ENCODE data around the gene KLK1. TPM values are rescaled to one million over a fixed set of nuclear protein-coding genes. Genes with fewer than 3 reads are reported as not detected.

Gene KLK1
- polyA plus RNA-seq, 2 of the 4 experiments (the other 2 are of a cell fraction), result 0.30 TPM; not detected in 1

DNA sequence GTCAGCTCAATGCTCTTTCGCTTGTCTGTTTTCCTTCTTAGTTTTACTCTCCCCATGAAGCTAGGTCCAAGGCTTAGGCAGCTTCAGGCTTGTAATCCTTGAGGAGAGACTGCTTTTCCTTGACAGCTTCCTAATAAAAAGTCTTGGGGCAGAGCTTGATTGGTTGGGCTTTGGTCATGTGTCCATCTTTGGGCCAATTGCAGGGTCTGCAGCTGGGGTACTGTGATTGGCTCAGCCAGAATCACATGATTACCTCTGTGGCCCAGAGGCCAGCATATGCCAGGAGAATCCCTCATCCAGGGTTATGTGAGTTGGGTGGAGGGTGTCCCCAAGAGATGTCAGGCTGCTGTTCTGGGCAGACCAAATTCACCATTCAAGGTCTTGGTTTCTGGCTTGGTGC is 8.1 kb downstream of the KLK1 start:
- FAIRE-seq (no peak), DNase-seq (ENCODE audit: low read depth in 1 of 2, low spot score in 1 of 2) (peak in 1 of 2 experiments; percentile 50), ATAC-seq (peak in 1 of 2 experiments; percentile 11; a peak in 1 of 6 replicates)
- Histone ChIP-seq H3K9me3 (no peaks in the 10 kb centered on the region; the same call in 2 of the 3 replicates), H3K4me3 (no peak overlapping the region), H3K27ac (no peak overlapping the region), H3K4me1 (peaks cover 7% of the 10 kb centered on the region; the same call in 1 of the 3 replicates), H3K4me2 (no peak overlapping the region)
- 91% methylated on average over 1 of the region's 1 CpG for WGBS (ENCODE audit: missing lambda C conversion rate)
- TF ChIP-seq CEBPB (IDR thresholded peaks at IDR 0.05), result no peak
- peak; percentile 83 for TF ChIP-seq USF2 (IDR thresholded peaks at IDR 0.05)
- TF ChIP-seq ELK1 (IDR thresholded peaks at IDR 0.05; ENCODE audit: low read depth, low read length), result no peak
- no peak for TF ChIP-seq ESRRA (IDR thresholded peaks at IDR 0.05; ENCODE audit: borderline replicate concordance, low read length)
- no peak for TF ChIP-seq CBX2 (IDR thresholded peaks at IDR 0.05; ENCODE audit: borderline replicate concordance, low read depth)
- POLR2A ChIA-PET, result interaction anchor here (1.7 kb wide), 1 partner anchor 11 kb away, joined by 7 read pairs; no protein-coding TSS in a partner anchor
- CTCF ChIA-PET, result interaction anchor here (0.6 to 4.1 kb wide), 7 partner anchors 19 to 865 kb away, joined by 3 to 25 read pairs (median 3); no protein-coding TSS in a partner anchor

DNA sequence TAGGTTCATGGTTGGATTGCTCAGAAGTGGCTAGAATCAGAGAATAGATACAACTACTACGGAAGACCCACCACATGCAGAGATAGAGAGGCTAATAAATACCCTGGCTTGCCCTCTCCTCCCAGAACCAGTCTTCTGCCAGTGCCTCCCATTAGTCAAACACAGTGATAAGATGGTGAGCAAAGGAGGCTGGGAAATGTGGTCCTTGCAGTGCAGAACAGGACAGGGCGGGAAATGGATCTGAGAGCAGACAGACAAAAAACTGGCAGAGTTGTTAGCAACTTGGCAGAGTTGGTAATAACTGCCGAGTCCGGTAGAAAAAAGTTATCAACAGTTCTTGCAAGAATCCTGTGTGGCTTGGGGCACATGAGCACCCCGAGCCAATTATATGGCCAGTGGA is 8.7 kb downstream of the KLK1 start:
- ChIA-PET CTCF (interaction anchor here (0.6 to 4.1 kb wide), 5 partner anchors 20 to 650 kb away, joined by 3 to 25 read pairs (median 4); no protein-coding TSS in a partner anchor), POLR2A (interaction anchor here (1.7 kb wide), 1 partner anchor 10 kb away, joined by 7 read pairs; no protein-coding TSS in a partner anchor)
- Histone ChIP-seq H3K4me1 (peaks cover 7% of the 10 kb centered on the region; the same call in 1 of the 3 replicates), H3K9me3 (no peaks in the 10 kb centered on the region; the same call in 2 of the 3 replicates), H3K4me2 (no peak overlapping the region), H3K4me3 (no peak overlapping the region), H3K27ac (no peak overlapping the region)
- no peak for ATAC-seq
- TF ChIP-seq CHD2 (IDR thresholded peaks at IDR 0.05; ENCODE audit: low read length, partially characterized antibody), result no peak
- TF ChIP-seq, protein P1, sequence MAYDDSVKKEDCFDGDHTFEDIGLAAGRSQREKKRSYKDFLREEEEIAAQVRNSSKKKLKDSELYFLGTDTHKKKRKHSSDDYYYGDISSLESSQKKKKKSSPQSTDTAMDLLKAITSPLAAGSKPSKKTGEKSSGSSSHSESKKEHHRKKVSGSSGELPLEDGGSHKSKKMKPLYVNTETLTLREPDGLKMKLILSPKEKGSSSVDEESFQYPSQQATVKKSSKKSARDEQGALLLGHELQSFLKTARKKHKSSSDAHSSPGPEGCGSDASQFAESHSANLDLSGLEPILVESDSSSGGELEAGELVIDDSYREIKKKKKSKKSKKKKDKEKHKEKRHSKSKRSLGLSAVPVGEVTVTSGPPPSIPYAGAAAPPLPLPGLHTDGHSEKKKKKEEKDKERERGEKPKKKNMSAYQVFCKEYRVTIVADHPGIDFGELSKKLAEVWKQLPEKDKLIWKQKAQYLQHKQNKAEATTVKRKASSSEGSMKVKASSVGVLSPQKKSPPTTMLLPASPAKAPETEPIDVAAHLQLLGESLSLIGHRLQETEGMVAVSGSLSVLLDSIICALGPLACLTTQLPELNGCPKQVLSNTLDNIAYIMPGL (CRISPR knock-in tag; IDR thresholded peaks at IDR 0.05; ENCODE audit: borderline replicate concordance), result no peak
- TF ChIP-seq, protein P2, sequence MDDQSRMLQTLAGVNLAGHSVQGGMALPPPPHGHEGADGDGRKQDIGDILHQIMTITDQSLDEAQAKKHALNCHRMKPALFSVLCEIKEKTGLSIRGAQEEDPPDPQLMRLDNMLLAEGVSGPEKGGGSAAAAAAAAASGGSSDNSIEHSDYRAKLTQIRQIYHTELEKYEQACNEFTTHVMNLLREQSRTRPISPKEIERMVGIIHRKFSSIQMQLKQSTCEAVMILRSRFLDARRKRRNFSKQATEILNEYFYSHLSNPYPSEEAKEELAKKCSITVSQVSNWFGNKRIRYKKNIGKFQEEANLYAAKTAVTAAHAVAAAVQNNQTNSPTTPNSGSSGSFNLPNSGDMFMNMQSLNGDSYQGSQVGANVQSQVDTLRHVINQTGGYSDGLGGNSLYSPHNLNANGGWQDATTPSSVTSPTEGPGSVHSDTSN (IDR thresholded peaks at IDR 0.05), result no peak
- TF ChIP-seq EHF (CRISPR knock-in tag; IDR thresholded peaks at IDR 0.05), result no peak
- no peak for TF ChIP-seq ZSCAN20 (CRISPR knock-in tag; IDR thresholded peaks at IDR 0.05)
- TF ChIP-seq RFX5 (IDR thresholded peaks at IDR 0.05), result no peak
- TF ChIP-seq, protein P3, sequence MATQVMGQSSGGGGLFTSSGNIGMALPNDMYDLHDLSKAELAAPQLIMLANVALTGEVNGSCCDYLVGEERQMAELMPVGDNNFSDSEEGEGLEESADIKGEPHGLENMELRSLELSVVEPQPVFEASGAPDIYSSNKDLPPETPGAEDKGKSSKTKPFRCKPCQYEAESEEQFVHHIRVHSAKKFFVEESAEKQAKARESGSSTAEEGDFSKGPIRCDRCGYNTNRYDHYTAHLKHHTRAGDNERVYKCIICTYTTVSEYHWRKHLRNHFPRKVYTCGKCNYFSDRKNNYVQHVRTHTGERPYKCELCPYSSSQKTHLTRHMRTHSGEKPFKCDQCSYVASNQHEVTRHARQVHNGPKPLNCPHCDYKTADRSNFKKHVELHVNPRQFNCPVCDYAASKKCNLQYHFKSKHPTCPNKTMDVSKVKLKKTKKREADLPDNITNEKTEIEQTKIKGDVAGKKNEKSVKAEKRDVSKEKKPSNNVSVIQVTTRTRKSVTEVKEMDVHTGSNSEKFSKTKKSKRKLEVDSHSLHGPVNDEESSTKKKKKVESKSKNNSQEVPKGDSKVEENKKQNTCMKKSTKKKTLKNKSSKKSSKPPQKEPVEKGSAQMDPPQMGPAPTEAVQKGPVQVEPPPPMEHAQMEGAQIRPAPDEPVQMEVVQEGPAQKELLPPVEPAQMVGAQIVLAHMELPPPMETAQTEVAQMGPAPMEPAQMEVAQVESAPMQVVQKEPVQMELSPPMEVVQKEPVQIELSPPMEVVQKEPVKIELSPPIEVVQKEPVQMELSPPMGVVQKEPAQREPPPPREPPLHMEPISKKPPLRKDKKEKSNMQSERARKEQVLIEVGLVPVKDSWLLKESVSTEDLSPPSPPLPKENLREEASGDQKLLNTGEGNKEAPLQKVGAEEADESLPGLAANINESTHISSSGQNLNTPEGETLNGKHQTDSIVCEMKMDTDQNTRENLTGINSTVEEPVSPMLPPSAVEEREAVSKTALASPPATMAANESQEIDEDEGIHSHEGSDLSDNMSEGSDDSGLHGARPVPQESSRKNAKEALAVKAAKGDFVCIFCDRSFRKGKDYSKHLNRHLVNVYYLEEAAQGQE (IDR thresholded peaks at IDR 0.05), result no peak
- TF ChIP-seq JUNB (IDR thresholded peaks at IDR 0.05), result no peak
- TF ChIP-seq ZNF302 (CRISPR knock-in tag; IDR thresholded peaks at IDR 0.05), result no peak
- DNase-seq (ENCODE audit: low read depth in 1 of 2, low spot score in 1 of 2), result no peak
- no peak for FAIRE-seq
- WGBS (ENCODE audit: missing lambda C conversion rate), result 37% methylated on average over 5 of the region's 5 CpGs
